Uterus (tissue), 2 donors: ENCODE measurements around the gene TNFAIP2.

Experiments
- CTCF ChIP-seq, 4 experiments: fragments of 200-600 bp in 2 of 4; fragments of 450-650 bp in 2 of 4; sonication (generic) in 2 of 4; IDR thresholded peaks; one replicate each; pipeline ENCODE4 v1.5.1; 2016 to 2019; ENCODE audit warnings: antibody characterized with exemption in 4 of 4, mild to moderate bottlenecking in 2 of 4, moderate library complexity in 1 of 4
- POLR2A ChIP-seq, 2 donors: fragments of 450-650 bp; IDR thresholded peaks; one replicate each; pipeline ENCODE4 v1.6.1; 2016; ENCODE audit warnings: antibody characterized with exemption in 2 of 2, mild to moderate bottlenecking in 1 of 2, moderate library complexity in 1 of 2

GRCh38 chr14:103104654-103105452 lies 18.4 kb upstream of the TNFAIP2 start:
- TF ChIP-seq CTCF (IDR thresholded peaks at IDR 0.05) (peak; percentile 96 to 100 (median 98)), POLR2A (IDR thresholded peaks at IDR 0.05) (peak in 1 of 2 donors; percentile 22)
